NCI-H2081 (cell line): ENCODE data around the gene CHCHD1.
"Not testable (repeated sequence)": the region's sequence is repeated elsewhere in the genome, so short reads cannot be mapped to it uniquely, and the experiment has no call there.

Experiments used
- DNase-seq, 2 experiments: peaks; one replicate each; lab custom pipeline; 2025; lab: John Stamatoyannopoulos, UW

The CHCHD1 gene

DNA sequence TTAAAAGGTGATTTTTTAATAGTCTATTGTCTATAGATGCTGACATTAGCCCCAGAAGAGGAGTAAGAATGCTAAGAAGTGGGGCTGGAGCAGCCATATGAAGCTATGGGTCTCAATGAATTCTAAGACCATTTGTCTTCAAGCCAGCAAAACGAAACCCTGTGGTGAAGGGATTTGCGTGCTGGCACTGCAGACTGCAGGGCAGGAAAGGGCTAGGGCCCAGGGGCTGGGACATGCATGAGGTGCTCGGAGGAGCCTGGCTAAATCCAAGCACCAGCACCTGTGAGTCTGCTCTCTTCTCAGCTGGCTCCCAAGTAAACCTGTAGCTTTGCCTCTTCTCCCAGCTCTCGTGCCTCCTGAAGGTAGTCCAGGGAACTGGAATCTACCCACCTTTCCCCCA lies 30.8 kb downstream of the CHCHD1 start:
- DNase-seq, result no peak

DNA sequence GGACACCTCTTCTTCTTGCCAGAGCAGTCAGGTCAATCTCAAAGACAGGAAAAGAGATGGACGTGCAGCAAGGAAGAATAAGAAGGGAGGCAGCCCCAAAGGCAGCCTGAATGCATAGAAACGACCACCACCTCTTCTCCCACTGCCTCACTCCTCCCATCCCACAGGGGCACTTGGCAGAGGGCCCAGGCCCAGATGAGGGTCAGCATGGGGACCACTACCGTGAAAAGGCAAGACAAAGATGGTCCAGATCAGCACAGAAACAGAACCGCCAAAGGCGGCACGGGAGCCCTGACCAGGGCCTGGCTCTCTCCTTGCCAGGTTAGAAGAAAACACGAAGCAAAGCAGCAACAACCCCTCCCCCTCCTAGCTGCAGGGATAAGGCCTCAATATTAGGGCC lies 31.5 kb downstream of the CHCHD1 start:
- DNase-seq, result no peak

DNA sequence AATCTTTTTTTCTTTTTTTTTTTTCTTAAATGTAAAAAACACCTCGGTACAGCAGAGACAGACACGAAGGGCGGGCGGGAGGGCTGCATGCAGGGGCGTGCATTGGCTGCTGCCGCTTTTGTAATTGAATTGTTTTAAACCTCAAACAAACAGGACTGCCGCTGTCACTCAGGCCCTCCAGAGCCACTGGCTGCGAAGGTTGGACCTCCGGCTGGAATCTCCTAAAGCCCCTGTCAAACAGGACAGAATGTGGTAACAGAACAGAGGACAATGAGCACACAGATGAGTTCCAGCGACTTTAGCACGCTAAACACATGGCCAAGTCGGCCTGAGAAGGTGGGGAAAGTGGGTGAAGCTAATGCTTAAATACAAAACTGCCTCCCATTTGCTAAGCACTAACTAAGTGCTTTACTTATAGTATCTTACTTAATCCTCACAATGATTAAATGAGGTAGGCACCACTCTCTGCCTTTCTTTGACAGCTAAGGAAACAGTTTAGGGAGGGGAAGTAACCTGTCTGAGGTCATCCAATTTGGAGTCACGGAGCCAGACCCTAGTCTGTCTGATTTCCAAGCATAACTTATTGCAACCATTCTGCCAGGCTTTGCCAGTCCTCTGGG lies 32.5 kb downstream of the CHCHD1 start:
- DNase-seq, result no peak

DNA sequence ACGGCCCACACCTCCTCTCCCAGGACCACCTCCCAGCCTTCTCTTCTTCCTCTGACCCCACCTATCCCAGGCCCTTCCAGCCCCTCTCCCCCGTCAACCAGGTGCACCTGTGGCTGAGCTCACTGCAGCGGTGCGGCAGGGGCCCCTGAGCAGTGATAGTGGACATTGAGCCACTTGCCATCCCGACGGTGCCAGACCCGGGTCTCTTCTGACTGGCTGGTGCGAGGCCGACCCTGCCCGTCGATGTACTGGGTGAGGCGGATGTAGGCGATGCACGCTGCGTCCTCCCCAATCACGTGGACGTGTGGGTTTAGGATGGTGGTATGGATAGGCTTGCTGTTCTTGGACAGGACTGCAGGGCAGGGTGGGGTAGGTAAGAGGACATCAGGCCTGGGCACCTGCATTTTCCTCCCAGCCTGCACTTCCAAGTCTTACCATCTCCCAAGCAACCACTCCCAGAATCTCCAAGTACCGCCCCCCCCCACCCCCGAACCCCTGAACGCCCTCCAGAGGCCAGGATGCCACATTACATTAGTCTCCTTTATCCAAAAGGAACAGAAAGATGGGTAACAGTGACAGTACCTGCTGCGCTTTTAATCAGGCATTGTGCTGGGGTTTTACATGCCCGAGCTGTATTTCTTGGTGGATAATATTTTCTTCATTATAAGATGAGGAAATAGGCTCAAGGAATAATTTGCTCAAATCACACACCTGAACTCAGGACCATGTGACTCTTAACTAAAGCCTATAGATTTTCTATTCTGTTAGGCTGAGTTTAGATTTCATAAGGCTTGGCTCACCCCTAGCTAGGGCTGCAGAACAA lies 33.3 kb downstream of the CHCHD1 start:
- no peak for DNase-seq

DNA sequence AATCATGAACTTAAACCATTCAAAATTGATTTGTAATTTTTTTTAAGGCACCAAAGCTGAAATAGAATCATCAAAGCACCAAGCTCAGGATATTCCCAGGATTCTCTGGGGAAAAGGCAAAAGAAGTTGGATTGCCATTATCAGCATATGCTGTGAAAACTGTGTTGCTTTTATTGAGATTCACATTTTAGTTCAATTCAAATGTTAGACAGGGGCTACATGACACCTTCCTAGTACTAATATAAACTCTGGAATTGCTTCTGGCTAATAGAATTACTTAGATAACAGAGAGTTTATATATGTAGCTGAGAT lies 33.8 kb downstream of the CHCHD1 start:
- no peak for DNase-seq

DNA sequence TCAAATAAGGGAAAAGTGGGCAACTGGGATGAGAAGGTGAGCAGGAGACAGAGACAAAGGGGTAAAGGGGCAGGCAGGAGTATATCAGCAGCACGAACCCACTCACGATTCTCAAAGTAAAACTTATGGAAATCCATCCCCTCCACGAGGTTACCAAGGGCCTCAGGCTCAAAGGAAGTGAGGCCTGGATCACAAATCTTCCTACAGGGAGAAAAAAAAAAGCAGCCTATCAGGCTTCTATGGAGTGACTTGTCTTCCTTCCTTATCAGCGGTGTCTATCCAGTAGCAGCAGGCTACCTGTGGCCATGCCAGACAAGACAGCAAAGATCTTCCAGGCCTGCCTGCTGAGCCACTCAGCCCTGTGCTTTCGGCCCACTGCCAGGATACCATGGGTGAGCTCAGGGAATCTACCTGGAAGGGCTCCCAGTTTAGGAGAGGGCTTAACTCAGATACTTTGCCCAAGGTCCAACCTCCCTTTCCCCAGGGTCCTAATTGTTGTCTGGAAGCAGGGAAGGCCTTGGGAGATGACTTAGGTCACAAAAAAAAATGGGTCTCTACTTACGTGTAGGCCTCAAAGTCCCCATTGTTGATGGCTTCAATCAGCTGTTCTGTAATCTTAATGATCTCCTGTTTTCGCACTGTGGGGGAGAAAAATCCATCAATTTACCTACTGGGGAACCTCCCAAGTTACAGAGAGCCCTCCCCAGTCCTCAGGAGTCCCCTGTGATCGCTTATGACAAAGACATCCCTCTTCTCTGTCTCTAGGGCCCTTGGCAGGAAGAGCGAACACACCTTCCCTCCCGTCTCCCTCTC lies 35.3 kb downstream of the CHCHD1 start:
- no peak for DNase-seq

DNA sequence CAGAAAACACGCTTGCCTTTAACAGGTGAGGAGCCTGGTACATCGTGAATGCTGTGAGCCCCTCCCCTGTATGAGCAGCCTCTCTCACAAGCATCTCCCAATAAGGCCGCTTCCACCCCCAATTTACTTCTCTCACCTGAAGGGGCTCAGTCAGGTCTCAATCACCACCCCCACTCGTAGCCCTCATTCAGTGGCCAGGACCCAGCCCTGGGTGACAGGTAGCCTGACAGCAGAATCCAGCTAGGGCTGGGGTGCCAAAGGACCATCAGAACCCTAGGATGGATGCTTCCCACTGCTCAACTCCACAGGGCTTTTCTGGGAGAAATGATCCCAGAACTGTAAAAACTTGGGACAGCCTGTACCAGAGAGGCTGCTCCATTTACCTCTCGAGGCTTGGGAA lies 36.0 kb downstream of the CHCHD1 start:
- no peak for DNase-seq

DNA sequence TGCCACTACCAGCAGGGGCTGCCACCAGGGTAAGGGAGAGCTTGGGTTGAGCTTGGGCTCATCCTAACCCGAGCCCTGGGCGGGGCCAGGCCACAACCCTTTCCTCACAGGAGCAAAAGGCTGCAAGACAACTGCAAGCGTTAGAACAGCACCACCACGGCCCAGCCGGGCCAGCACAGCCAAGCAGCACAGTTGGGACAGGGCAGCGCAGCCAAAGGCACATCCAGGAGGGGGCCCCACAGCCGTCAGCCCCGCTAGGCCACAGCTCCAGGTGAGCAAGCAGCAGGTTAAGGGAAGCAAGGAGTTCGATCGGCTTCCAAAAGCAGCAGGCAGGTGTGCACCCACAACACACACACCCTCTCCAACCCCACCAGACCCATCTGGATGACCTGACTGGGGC lies 36.6 kb downstream of the CHCHD1 start:
- no peak for DNase-seq

DNA sequence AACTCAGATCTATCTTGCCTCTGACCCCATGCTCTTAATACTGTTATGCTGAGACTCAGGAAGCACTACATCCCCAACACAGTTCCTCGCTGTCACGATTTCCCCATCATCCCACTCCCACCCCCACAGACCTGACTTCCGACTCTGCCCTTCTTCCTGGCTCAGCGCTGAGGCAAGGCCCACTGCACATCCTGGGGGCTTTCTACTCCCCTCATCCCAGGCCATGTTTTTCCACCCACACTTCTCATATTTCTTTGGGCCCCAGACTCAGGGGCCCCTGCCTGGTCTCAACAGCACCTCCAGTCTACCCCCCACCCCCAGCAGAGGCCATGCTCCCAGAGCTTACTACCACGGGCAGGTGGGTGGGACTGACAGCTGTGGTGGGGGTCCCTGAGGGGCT lies 37.2 kb downstream of the CHCHD1 start:
- no peak for DNase-seq

DNA sequence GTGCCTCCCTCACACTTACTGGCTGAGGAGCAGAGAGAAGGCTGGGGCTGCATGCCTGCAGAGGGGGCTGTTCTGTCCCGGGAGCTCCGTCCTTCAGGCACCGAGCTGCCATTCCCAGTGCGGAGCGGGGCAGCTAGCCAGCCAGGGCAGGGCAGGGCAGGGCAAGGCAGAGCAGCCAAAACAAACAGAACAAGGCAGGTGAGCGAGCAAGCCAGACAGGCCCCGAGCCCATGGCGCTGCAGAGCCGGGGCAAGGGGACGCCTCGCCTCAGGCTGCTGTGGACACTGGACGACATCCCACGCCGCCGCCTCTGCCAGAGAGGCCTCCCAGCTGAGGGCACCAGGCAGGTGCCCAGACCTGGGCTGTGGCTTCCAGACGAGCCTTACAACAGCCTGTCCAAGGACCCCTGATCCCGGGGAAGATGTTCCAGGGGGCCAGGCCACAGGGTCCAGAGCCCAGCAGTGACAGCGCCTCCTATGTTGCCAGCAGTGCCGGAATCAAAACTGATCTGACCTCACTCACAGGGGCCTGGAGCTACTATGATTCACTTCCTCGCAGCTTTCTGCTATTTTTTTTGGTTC lies 37.8 kb downstream of the CHCHD1 start:
- no peak for DNase-seq

DNA sequence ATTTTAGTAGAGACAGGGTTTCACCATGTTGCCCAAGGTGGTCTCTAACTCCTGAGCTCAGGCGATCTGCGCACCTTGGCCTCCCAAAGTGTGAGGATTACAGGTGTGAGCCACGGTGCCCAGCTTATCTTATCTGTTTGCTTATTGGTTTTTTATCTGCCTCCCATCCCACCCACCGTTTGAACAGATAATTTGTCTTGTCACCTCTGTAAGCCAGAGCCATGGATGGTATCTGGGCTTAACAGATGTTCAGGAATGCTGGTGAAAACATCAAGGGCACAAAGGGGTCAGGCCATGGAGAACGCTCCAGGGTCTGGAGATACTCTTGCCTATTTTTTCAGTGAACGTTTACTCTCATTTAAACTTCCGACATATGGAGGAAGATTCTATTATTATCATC lies 41.5 kb downstream of the CHCHD1 start:
- DNase-seq, result no peak

DNA sequence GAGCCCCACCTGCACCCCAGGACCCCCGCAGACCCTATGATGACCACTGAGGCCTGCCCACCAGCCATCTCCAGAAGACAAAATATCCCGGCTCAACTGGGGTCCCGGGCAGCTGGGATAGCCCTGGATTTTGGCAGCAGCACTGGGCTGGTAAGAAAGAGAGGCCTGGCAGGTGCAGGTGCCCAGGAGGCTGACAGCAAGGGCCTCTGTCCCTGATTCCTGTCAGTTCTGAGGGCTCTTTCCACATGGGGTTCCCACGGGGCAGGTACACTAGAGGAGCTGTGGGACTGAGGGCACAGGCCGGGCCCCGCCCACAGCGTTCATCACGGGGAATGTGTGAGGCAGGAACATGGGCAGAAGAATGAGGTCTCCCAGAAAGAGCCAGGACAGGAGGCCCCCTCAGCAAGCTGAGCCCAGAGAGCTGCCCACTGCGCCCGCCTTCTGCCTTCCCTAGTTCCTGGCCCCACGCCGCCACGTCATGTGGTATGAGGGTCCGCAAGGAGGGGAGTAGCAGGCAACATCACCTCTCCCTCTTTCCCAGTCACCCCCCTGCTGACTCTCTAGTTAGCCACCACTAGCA lies 42.4 kb downstream of the CHCHD1 start:
- no peak for DNase-seq

DNA sequence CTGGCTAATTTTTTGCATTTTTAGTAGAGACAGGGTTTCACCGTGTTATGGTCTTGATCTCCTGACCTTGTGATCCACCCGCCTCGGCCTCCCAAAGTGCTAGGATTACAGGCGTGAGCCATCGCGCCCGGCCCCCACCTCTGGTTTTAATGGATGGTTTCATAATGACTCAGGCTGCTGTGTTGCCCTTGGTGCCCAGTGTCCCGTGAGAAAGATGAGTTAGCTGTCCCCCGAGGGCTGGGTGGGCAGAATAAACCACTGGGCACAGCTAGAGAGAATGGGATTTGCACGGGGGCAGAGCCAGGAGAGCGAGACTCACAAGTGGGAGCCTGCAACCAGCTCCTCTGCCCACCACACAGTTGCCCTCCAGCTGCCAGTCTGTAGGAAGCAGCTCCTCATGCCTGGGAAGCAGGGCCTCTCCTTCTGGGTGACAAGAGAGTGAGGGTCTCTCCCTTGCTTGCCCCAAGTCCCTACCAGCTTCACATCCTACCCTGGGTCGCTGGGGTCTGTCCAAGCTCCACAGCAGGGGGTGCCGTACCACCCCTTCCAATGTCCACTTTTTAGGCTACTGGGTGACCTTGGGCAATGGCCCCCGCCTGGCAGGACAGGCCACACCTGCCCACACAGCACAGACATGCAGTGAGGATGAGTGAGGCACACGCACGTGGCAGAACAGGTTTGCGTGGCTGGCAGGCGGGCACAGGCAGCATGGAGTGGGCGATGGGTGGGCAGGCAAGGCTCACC lies 45.7 kb downstream of the CHCHD1 start:
- no peak for DNase-seq

DNA sequence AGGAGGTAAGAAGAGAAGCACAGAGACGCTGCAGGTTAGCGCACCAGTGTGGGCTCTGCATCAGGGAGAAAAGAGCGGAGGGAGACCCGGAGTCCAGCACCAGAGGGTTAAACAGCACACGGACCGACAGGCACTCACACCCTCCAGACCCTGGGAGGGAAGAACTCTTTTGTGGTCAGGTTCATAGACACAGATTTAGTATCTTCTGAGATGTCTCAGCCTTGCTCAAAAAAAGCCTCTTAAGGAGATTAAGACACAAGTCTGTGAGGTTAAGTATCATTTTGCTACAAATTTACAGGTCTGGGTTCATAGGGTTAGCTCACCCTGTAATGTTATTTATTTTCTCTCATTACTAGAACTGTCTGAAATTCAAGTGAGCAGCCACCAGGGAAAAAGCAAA lies 46.3 kb downstream of the CHCHD1 start:
- no peak for DNase-seq

DNA sequence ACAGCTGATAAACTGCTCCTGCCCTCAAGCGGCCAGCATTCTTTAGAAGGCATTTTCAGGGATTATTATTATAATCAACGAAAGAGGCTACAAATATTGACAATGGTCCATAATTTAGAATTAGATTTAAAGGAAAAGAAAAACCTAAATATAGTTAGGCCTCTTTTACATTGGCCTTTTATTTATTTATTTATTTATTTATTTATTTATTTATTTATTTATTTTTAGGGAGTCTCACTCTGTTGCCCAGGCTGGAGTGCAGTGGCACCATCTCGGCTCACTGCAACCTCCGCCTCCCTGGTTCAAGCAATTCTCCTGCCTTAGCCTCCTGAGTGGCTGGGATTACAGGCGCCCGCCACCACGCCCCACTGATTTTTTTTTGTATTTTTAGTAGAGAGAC lies 47.2 kb downstream of the CHCHD1 start:
- not testable (repeated sequence) for DNase-seq
